NCI-H2227 treated with DMSO at 0.1 percent for 48 hours (cell line): ENCODE data around the gene CD22.
"Not testable (repeated sequence)": the region's sequence is repeated elsewhere in the genome, so short reads cannot be mapped to it uniquely, and the experiment has no call there.

Experiments
- DNase-seq: peaks from one replicate; lab custom pipeline; 2025; lab: John Stamatoyannopoulos, UW

Gene CD22

DNA sequence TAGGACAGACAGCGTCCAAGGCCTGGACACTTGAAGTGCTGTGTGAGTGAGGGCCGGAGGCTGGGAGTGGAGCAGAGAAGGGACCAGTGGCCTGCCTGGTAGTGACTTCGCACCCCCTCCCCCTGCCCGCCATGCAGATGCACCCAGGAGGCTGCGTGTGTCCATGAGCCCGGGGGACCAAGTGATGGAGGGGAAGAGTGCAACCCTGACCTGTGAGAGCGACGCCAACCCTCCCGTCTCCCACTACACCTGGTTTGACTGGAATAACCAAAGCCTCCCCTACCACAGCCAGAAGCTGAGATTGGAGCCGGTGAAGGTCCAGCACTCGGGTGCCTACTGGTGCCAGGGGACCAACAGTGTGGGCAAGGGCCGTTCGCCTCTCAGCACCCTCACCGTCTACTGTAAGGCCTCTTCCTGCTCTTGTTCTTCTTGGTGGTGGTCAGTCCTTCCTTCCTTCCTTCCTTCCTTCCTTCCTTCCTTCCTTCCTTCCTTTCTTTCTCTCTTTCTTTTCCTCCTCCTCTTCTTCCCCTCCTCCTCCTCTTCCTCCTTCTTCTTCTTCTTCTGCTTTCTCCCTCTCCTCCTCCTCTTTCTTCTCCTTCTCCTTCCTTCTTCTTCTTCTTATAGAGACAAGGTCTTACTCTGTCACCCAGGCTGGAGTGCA, 12.7 kb downstream of the CD22 start:
- no peak for DNase-seq

DNA sequence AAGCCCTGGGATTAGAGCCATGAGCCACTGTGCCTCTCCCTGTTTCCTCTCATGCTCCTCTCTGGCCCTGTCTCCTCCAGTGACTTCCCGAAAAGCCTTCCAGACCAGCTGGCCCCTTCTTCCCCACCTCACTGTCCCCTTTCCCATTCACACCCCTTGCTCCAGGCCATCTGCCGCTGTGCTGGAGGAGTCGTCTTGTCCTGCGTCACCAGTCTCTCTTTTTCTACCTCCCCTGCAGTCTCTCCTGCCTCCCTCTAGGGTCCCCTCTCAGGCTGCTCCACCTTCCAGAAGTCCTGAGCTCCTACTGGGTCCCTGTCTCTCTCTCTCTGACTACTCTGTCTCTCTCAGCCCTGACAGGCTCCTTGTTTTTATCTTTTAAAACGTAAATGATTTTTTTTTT, 13.4 kb downstream of the CD22 start:
- peak; percentile 49 for DNase-seq

DNA sequence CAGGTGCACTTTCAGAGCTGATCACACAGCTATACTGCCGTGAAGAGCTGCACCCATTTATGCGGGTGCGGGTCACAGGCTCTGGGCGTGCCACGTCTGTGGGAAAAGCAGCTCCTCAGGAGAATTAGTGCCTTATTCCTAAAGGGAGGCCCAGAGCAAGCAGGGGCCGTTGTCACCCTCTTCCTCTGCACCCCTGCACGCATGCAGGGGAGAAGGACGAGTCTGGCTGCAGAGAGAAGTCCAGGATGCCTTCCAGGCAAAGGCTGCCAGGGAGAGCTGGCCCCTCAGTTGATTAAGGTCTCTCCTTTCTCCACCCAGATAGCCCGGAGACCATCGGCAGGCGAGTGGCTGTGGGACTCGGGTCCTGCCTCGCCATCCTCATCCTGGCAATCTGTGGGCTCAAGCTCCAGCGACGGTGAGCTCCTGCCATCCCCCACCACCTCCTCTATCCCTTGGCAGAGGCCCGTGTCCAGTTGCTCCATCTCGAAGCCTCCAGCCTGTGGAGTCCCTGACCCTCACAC, 15.6 kb downstream of the CD22 start:
- no peak for DNase-seq

DNA sequence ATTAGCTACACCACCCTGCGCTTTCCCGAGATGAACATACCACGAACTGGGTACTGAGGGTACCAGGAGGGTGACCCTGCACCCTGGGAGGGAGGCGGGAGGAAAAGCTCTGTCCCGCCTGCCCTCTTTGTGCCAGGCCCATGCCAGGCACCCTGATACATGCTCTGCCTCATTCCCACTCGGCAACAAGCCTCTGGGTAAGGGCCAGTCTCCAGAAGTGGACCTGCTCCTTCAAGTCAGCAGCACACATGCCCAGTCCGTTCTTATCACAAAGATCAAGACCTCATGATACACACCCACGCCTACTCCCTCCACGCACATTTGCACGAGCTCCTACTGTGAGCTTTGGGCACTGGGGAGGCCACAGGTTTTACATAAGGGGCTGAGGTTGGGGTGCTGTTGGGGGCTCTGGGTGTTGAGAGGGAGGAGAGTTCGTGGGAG, 16.7 kb downstream of the CD22 start:
- no peak for DNase-seq

DNA sequence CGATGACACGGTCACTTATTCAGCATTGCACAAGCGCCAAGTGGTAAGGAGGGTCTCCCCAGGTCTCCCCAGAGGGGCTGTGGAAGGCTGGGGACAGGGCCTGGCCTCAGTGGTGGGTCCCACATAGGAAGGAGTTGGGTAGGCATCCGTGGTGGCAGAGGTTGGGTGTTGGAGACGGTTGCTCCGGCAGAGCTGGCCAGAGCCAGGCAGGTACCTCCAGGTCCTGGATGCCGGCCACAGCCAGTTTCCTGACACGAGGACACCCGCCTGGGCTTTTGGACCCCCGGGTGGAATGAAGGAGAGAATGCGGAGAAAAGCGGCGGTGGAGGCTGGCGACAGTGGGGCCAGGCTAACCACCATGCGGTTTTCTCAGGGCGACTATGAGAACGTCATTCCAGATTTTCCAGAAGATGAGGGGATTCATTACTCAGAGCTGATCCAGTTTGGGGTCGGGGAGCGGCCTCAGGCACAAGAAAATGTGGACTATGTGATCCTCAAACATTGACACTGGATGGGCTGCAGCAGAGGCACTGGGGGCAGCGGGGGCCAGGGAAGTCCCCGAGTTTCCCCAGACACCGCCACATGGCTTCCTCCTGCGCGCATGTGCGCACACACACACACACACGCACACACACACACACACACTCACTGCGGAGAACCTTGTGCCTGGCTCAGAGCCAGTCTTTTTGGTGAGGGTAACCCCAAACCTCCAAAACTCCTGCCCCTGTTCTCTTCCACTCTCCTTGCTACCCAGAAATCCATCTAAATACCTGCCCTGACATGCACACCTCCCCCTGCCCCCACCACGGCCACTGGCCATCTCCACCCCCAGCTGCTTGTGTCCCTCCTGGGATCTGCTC, 17.4 kb downstream of the CD22 start:
- DNase-seq: no peak

DNA sequence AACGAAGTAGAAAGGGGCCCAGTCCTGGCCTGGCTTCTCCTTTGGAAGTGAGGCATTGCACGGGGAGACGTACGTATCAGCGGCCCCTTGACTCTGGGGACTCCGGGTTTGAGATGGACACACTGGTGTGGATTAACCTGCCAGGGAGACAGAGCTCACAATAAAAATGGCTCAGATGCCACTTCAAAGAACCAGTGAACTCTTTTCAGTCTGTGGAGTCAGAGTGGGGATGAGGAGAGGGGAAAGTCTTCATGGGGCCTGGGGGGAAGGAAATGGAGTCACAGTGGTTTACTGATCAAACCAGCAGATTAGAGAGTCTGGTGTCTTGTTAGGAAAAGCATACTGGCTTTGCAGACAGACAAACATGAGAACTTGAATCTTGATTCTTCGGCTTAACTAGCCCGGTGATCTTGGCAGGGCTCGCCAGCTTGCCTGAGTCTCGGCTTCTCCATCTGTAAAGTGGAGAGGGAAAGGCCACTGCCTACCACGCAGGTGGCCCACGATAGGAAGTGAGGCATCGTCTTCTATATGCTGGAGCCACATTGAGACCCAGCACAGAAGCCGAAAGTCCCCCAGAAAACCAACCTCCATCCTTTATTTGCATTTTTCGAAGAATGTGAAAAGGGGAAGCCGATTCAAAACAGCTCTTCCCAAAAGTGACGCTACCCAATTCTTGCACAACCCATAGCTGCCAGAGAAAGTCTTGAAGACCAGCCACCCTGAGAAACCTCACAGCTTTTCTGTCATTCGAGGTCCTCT, 18.4 kb downstream of the CD22 start, which contains the start of gene FFAR1:
TSS of gene FFAR1 (plus strand) at position 732 of the 759 bp plus-strand sequence. CDS start 3,650 bp downstream, outside the sequence.
- no peak for DNase-seq

DNA sequence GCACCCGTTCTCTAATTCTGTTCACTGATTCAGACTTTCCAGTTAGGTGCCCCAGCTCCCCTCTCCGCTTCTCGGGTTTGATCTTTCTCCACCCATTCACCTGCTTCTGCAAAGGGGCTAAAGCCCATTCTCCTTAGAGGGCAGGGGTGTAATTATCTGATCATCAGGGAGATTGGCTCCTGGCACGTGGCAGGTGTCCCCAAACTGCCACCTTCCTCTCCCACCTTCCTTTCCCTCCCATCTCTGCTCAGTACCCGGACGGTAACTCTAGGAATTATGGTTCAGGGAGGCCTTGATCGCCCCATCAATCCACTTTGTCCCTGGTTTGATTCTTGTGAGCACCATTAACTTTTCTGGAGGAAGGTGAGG, 18.9 kb downstream of the CD22 start:
- DNase-seq: no peak

DNA sequence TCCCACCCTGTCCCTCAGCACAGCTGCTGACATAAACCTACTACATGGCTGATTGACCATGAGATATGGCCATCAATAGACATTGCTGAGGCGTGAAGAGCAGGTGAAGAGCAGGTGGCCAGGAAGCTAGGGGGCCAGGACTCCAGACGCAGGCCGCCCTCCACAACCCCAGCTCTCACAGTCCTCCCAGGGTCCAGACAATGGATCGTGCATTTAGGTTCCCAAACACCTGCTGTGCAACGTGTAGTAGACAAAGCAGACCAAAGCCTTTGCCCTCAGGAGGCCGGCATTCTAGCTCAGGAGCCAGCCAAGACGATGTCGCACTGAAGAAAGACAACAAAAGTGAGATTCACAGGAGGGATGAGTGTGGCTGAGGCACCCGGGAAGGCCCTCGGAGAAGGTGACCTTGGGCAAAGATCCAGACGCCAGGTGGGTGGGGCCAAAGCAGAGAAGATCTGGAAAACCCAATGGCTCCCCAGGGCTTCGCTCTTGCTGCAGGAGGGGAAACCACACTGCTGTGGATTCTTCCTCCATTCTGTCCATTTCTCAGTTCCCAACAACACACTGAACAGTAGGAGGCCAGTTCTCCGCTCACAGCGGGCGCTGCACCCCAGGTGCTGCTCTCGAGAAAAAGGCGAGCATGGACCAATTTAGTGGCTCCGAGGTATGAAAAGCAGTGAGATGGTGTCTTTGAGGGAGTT, 20.1 kb downstream of the CD22 start:
- DNase-seq: no peak

DNA sequence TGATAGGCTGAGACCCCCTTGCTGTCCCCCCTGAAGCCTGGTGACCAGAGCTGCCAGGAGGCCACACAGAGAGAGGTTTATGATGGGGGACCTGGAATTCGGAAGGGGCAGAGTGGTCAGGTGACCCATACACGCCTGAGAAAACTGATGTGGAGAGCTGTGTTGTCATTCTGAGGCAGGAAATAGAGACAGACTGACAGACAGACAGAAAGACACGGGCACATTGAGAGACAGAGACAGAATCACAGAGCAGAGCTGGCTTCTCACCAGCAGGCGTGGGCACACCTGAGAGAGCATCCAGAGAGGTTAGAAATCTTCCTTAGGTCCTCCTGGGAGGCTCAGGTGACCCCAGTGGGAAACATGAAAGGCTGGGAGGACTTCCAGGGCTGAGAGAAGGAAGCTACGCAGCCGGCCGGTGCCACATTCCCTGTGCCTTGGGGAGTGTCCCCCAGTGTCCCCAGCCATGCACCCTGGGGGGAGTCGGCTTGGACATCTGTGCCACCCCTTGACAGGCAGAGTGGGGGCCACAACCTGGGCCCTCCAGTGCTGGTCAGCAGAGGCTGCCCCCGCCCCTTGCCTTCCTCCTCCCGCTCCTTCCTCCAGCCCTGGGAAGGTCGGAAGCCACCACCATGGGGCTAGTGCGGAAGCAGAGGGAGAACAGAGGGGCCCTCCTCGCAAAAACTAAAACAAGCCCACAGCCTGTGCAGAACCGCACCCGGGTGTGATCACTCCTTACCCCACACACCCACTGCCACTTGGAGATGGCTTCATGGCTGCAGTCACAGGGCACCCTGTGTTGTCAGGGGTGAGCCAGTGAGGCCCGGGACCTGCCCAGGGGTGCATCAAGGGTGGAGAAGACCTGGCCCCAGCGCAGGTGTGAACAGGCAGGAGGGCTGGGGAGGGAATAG, 20.9 kb downstream of the CD22 start:
- no peak for DNase-seq

DNA sequence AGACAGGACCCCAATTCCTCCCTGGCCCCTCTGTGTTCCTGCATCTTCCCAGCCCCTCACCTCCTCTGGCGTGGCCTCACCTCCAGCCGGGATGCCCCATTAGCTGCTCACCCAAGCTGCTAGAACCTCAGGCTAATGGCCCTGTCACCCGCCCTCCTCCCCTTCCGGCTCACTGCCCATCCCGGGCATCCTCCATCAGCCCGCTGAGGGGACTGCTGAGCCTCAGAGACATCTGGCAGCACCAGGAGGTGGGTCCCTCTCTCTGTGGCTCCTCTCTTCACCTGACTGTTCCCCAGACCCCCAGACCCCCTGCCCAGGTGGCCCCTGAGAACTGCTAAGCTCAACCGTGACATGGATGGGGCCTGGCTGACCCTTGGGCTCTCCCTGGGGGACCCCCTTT, 21.6 kb downstream of the CD22 start:
- DNase-seq: no peak

DNA sequence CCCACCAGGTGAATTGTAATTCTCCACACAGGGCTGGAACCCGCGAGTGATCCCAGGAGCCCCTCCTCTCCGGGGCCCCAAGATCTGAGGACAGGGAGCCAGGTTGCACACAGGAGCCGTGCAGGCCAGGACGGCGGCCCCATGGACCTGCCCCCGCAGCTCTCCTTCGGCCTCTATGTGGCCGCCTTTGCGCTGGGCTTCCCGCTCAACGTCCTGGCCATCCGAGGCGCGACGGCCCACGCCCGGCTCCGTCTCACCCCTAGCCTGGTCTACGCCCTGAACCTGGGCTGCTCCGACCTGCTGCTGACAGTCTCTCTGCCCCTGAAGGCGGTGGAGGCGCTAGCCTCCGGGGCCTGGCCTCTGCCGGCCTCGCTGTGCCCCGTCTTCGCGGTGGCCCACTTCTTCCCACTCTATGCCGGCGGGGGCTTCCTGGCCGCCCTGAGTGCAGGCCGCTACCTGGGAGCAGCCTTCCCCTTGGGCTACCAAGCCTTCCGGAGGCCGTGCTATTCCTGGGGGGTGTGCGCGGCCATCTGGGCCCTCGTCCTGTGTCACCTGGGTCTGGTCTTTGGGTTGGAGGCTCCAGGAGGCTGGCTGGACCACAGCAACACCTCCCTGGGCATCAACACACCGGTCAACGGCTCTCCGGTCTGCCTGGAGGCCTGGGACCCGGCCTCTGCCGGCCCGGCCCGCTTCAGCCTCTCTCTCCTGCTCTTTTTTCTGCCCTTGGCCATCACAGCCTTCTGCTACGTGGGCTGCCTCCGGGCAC, 22.6 kb downstream of the CD22 start:
- no peak for DNase-seq

DNA sequence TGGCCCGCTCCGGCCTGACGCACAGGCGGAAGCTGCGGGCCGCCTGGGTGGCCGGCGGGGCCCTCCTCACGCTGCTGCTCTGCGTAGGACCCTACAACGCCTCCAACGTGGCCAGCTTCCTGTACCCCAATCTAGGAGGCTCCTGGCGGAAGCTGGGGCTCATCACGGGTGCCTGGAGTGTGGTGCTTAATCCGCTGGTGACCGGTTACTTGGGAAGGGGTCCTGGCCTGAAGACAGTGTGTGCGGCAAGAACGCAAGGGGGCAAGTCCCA, 23.1 kb downstream of the CD22 start:
- DNase-seq: no peak

DNA sequence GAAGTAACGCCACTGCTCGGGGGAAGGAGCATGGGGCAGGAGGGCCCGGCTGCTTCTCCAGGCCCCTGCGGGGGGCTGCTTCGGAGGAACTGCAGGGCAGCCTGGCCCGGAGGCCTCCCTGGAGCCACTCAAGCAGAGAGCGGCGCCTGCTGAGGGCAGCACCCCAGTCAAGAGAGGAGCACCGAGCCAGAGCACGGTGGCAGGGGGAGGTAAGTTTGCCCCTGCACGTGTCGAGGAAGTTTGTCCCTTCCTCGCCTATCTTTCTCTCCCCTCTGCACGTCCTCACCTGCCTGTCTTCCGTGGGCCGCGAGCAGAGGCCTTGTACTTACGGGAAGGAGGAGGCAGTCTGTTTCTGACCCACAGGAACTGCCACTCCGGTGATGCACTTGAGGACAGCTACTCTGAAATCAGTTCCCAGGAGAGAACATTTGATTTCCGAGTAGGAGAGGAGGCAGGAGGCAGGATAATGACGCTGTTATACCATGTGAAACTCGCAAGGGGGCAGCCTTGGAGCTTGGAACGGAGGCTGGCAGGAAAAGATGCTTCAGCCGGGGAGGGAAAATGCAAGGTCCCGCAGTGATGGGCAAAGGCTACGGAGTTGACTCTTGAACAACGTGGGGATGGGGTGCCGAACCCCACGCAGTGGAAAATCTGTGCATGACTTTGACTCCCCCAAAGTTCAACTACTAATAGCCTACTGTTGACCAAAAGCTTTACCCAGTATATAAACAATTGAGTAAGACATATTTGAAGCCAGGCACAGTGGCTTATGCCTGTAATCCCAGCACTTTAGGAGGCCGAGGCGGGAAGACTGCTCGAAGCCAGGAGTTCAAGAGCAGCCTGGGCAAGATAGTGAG, 23.7 kb downstream of the CD22 start:
- peak; percentile 99 for DNase-seq

DNA sequence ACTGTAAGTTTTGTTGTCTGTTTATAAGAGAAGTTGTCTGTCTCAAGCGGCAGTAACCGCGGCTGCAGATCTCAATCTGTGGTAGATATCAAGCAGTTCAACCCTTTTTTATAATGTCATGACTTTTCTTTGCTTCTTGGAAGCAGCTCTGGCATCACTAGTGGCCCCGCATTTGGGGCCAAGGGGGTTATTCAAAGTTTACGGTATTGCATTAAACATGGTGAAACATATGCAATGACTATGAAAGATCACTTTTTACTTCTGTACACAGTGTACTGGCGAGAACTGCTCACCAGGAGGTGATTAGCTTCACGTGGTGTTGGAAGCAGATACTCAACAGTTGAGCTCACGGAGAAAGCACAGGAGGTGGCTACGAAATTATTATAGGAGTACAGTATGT, 24.6 kb downstream of the CD22 start:
- no peak for DNase-seq

DNA sequence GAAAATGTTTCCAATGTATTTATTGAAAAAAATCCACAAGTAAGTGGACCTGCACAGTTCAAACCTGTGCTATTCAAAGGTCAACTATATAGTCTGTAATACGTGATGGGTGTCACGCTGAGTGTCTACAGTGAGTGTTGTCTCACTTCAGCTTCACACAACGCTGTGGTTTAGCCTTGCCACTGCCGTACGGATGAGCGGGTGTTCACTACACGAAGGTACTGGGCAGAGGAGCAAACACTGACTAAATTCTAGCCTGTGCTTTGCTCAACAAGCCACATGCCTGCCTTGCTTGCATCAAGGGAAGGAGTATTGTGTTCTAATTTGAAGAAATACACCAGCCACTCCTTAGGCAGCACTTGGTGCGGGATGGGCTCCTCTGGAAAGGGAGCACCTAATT, 25.9 kb downstream of the CD22 start:
- no peak for DNase-seq

DNA sequence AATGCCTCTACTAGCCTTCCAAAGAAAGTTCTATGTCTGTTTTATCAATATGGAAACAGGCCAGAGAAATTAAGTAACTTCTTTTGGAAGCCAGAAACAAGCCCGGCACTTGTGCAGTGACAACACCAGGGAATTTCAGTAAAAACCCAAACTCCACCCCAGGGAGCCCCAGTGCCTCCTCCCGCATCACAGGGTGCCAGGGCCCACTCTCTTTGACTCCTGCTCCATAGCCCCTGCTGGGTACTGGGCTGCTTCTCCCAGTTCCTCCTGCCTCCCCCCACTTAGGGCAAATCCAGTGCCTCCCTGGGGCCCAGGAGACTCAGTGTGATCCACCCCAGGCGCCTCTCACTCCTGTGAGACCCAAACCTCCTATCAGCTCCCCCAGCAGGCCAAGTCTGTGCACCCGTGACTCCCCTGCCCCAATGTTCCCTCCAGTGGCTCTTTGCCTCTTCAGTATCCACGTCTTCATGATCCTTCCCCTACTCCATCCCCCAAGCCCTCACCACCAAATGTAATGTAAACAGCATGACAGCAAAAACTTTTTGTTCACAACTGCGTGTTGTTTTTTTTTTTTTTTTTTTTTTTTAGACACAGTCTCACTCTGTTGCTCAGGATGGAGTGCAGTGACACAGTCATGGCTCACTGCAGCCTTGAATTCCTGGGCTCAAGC, 26.9 kb downstream of the CD22 start:
- no peak for DNase-seq

DNA sequence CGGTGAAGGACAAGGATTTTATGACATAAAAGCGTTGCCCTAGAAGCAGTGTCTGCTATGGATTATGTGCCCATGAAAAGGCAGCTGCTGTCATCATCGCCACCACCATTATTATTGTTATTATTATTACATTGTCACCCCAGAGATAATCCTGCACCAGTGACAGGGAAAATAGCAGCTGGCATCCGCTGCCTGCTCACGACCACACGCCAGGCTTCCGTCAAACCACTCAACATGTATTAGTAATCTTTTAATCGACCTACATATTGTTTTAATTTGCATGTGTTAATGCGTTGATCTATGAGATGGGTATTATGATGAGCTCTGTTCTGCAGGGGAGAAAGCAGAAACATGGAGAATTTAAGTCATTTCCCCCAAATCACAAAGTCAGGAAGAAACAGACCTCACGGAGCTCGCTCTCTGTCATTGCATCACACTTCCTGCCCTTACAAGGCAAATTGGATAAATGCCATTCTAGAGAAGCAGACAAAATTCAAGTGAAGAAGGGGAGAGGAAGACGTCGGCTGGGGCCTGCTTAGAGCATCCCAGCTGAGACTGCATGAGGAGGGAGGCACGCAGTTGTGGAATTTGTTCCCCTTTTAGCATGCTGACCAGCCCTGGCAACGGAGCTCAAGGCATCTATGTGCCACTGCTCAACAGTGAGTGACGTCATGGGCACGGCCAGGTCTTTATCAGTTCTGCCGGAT, 29.0 kb downstream of the CD22 start, which contains the start of gene FFAR3:
TSS of gene FFAR3 (plus strand) at position 594 of the 707 bp plus-strand sequence. CDS start 431 bp downstream, outside the sequence.
- no peak for DNase-seq

DNA sequence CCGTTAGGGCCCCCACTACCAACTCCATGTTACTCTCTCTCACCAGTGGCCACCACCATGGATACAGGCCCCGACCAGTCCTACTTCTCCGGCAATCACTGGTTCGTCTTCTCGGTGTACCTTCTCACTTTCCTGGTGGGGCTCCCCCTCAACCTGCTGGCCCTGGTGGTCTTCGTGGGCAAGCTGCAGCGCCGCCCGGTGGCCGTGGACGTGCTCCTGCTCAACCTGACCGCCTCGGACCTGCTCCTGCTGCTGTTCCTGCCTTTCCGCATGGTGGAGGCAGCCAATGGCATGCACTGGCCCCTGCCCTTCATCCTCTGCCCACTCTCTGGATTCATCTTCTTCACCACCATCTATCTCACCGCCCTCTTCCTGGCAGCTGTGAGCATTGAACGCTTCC, 29.8 kb downstream of the CD22 start:
- not testable (repeated sequence) for DNase-seq
